Peyer's patch (tissue), 4 donors: Measurements from ENCODE around the gene KCMF1. TPM values are rescaled to one million over a fixed set of nuclear protein-coding genes. Genes with fewer than 3 reads are reported as not detected.

Source experiments
- DNase-seq, 3 donors: peaks; one replicate each; pipeline ENCODE4 v3.0.0-alpha.2; 2017 to 2019
- H3K27ac ChIP-seq, 4 donors: fragments of 200-600 bp; sonication (generic); one replicate each; pipeline ENCODE4 v1.5.1; 2016 to 2019
- H3K27me3 ChIP-seq, 2 donors: fragments of 200-600 bp; sonication (generic); one replicate each; pipeline ENCODE4 v1.5.1; 2019
- H3K36me3 ChIP-seq, 3 donors: fragments of 200-600 bp; sonication (generic); one replicate each; pipeline ENCODE4 v1.5.1; 2016 to 2019
- H3K4me1 ChIP-seq, 4 donors: fragments of 200-600 bp; sonication (generic); one replicate each; pipeline ENCODE4 v1.5.1; 2016 to 2019
- H3K4me3 ChIP-seq, 4 donors: fragments of 200-600 bp; sonication (generic); 1 replicate in 3 of 4; 2 replicates in 1 of 4; pipeline ENCODE4 v1.5.1; 2016 to 2019; ENCODE audit warnings: mild to moderate bottlenecking in 1 of 4
- H3K9me3 ChIP-seq, 4 donors: fragments of 200-600 bp; sonication (generic); one replicate each; pipeline ENCODE4 v1.5.1; 2016 to 2019; ENCODE audit warnings: mild to moderate bottlenecking in 1 of 4
- CTCF ChIP-seq, 6 experiments: fragments of 450-650 bp in 4 of 6; fragments of 200-600 bp in 2 of 6; sonication (generic) in 1 of 6; IDR thresholded peaks; one replicate each; pipeline ENCODE4 v1.5.1; 2017 to 2019; ENCODE audit warnings: antibody characterized with exemption in 6 of 6, mild to moderate bottlenecking in 3 of 6, moderate library complexity in 1 of 6
- POLR2A ChIP-seq, 2 donors: fragments of 450-650 bp; IDR thresholded peaks; one replicate each; pipeline ENCODE4 v1.5.1; 2017; ENCODE audit warnings: antibody characterized with exemption in 2 of 2, mild to moderate bottlenecking in 2 of 2, moderate library complexity in 2 of 2
- total RNA-seq, 4 donors: library from RNA; depleted of rRNA; stranded (reverse); fragments of >200 nt; gene quantifications; one replicate each; pipeline ENCODE4 v1.1.0, GENCODE V29; 2016

KCMF1 gene
- total RNA-seq, 4 donors from 2014 or later = 28.1 to 66.5 (median 44.3) TPM

DNA sequence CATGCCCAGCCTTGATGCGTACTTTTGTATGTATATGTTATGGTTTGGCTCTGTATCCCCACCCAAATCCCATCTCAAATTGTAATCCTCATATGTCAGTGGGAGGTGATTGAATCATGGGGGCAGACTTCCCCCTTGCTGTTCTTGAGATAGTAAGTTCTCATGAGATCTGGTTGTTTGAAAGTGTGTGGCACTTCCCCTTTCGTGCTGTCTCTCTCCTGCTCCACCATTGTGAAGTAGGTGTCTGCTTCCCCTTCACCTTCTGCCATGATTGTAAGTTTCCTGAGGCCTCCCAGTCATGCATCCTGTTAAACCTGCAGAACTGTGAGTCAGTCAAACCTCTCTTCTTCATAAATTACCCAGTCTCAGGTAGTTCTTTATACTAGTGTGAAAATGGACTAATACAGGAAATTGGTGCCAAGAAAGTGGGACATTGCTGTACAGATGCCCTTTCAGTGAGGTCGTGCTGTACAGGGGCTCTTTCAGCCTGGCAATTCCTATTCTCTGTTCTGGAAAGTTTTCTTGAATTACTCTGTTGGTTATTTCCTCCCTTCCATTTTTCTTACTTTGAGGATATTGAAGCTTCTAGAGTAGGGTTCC, 38.2 kb downstream of the KCMF1 start:
- Histone ChIP-seq H3K4me3 (no peak overlapping the region), H3K27me3 (no peaks in the 10 kb centered on the region), H3K27ac (no peak overlapping the region), H3K36me3 (peaks cover 0 to 9% (median 0%) of the 10 kb centered on the region in 3 donors), H3K9me3 (no peaks in the 10 kb centered on the region), H3K4me1 (peaks cover 0 to 15% (median 2%) of the 10 kb centered on the region in 4 donors)
- DNase-seq = no peak
- TF ChIP-seq POLR2A (IDR thresholded peaks at IDR 0.05) (no peak), CTCF (IDR thresholded peaks at IDR 0.05) (no peak)

GRCh38 chr2:85010404-85010803, 39.4 kb downstream of the KCMF1 start:
- Histone ChIP-seq H3K27me3 (no peaks in the 10 kb centered on the region), H3K27ac (no peak overlapping the region), H3K9me3 (no peaks in the 10 kb centered on the region), H3K4me3 (no peak overlapping the region), H3K36me3 (peaks cover 0 to 9% (median 0%) of the 10 kb centered on the region in 3 donors), H3K4me1 (peaks cover 0 to 17% (median 2%) of the 10 kb centered on the region in 4 donors)
- TF ChIP-seq CTCF (IDR thresholded peaks at IDR 0.05) = no peak
- TF ChIP-seq POLR2A (IDR thresholded peaks at IDR 0.05) = no peak
- no peak for DNase-seq

DNA sequence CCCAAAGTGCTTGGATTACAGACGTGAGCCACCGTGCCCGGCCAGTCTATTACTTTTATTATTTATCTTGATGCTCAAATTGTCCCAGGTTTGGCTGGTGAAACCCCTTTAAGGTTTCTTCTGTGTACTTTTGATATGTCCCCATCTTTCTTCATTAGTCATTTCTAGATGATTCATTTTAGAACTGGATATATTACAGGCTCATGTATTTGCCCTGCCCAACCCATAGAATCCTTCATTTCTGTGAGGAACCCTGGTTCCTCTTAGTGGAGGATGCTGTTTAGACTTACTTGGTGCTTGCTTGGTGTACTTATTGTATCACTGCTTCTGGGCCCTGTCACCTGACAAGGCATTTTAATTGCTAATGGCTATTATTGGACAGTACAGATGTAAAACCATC, 40.1 kb downstream of the KCMF1 start:
- no peak overlapping the region for H3K27ac ChIP-seq
- no peak overlapping the region for H3K4me3 ChIP-seq
- no peak for DNase-seq
- no peaks in the 10 kb centered on the region for H3K27me3 ChIP-seq
- no peaks in the 10 kb centered on the region for H3K9me3 ChIP-seq
- peaks cover 0 to 9% (median 0%) of the 10 kb centered on the region in 3 donors for H3K36me3 ChIP-seq
- peaks cover 0 to 20% (median 0%) of the 10 kb centered on the region in 4 donors for H3K4me1 ChIP-seq
- no peak for TF ChIP-seq POLR2A (IDR thresholded peaks at IDR 0.05)
- no peak for TF ChIP-seq CTCF (IDR thresholded peaks at IDR 0.05)

DNA sequence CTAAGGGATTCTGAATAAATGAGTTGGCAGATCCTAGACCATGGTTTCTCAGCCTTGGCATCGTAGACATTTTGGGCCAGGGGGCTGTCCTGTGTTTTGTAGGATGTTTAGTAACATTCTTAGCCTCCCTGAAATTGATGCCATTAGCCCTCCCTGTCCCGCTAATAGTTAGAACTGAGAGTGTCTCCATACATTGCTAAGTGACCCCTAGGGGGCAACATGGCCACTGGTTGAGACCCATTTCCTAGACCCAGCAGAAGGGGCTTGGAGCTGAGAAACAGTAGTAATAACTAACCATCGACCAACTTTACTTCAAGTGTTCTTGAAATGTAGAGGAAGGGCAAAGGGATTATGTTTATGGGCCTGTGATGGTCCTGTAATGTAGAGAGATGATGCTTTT, 40.8 kb downstream of the KCMF1 start:
- Histone ChIP-seq H3K36me3 (peaks cover 0 to 9% (median 0%) of the 10 kb centered on the region in 3 donors), H3K27me3 (no peaks in the 10 kb centered on the region), H3K9me3 (no peaks in the 10 kb centered on the region), H3K27ac (no peak overlapping the region), H3K4me1 (peaks cover 0 to 25% (median 0%) of the 10 kb centered on the region in 4 donors), H3K4me3 (no peak overlapping the region)
- no peak for DNase-seq
- no peak for TF ChIP-seq POLR2A (IDR thresholded peaks at IDR 0.05)
- no peak for TF ChIP-seq CTCF (IDR thresholded peaks at IDR 0.05)

GRCh38 chr2:85012431-85012830, 41.5 kb downstream of the KCMF1 start:
- Histone ChIP-seq H3K4me1 (peaks cover 0 to 27% (median 0%) of the 10 kb centered on the region in 4 donors), H3K36me3 (peaks cover 0 to 5% (median 0%) of the 10 kb centered on the region in 3 donors), H3K27me3 (no peaks in the 10 kb centered on the region), H3K27ac (no peak overlapping the region), H3K4me3 (no peak overlapping the region), H3K9me3 (no peaks in the 10 kb centered on the region)
- TF ChIP-seq POLR2A (IDR thresholded peaks at IDR 0.05) (no peak), CTCF (IDR thresholded peaks at IDR 0.05) (no peak)
- DNase-seq = no peak
